Glomerular visceral epithelial cell (primary cell): ENCODE data around the gene MEF2B.
"Not testable (repeated sequence)": the region's sequence is repeated elsewhere in the genome, so short reads cannot be mapped to it uniquely, and the experiment has no call there.

Experiments
- DNase-seq: peaks from one replicate; pipeline ENCODE4 v3.0.0-alpha.2; 2016; ENCODE audit errors: extremely low spot score

MEF2B gene

GRCh38 chr19:19155495-19156219, 14.4 kb downstream of the MEF2B start:
- no peak for DNase-seq

- no peak for DNase-seq
These were observed 15.1 kb downstream of the MEF2B start for GRCh38 chr19:19154768-19155494.

GRCh38 chr19:19152668-19153384, 17.2 kb downstream of the MEF2B start:
- DNase-seq: no peak

DNA sequence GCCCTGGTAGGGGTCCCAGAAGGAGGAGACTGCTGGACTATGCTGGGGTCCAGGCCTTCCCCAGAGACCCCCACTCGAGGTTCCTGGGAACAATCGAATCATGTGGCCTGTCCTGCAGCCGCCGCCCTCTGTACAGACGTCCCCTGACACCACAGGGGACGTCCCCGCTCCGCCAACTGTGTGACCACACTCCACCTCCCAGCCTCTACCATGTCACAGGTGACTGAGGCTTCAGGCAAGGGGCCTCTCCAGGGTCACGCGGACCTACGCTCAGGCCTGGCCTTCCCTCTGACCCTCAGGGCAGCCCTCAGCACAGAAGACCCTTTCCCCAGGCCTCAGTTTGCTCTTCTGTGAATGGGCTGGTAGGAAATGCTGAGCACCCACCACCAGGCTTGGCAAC, 18.6 kb downstream of the MEF2B start:
- DNase-seq: no peak

GRCh38 chr19:19149435-19149834, 20.6 kb downstream of the MEF2B start:
- DNase-seq: no peak

- DNase-seq: not testable (repeated sequence)
These were observed 21.6 kb downstream of the MEF2B start for GRCh38 chr19:19148504-19148903.

DNA sequence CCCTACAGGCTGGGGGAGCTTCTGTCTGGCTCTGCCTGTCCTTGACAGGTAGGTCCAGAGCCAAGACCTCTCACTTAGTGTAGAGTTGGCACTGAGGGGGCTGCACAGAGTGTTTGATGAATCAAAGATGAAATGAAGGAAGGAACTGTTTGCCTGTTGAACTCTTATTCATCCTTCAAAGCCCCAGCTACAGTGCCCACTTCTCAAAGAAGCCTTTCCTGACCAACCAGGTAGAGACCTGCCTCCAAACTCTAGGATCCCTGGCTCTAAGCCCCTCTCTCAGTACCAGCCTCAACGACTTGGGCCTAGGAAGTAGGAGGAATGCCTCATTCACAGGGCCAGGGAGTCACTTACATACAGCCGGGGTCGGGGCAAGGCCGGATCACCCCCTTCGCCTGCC, 22.7 kb downstream of the MEF2B start:
- DNase-seq: no peak

- no peak for DNase-seq
These were observed 23.2 kb downstream of the MEF2B start for GRCh38 chr19:19146865-19147264.

GRCh38 chr19:19145684-19146608, 24.1 kb downstream of the MEF2B start:
- DNase-seq: peak; percentile 72

DNA sequence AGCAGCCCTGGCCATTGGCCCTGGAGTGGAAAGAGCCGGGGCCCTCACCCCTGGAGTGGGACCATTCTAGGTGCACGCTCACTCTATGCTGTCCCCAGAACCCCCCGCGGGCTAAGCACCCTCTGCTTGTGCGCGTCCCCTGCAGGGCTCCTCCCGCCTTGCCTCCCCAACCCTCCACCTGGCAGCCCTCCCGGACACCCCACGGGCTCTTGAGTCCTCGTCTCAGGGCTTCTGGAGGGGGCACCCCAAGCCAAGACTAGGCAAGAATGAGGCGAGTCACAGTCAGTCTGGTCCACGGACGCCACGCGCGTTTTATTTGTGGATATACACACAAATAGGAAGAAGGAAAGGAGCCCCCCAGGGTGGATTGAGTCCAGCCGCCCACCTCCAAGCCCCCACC, 24.8 kb downstream of the MEF2B start:
- no peak for DNase-seq

- DNase-seq: no peak
These were observed 27.7 kb downstream of the MEF2B start for GRCh38 chr19:19142347-19142746.

- DNase-seq: no peak
These were observed 29.6 kb downstream of the MEF2B start for GRCh38 chr19:19140476-19140875.

DNA sequence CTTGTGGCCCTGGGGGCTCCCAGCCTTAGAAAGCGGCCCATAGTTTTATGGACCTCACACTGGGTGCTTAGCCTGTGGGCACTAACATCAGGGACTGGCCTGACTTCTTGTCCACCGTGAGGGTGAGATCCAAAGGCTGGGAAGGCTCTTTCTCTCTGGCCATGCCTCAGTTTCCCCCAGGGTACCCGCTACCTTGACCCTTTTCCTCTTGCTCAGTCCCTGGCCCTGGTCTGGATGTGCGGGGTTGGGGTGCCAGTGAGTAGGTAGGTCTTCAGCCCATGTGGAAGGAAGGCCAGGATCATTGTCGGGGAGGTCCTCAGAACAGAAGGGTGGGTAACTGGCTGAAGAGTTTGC, 30.2 kb downstream of the MEF2B start:
- no peak for DNase-seq

DNA sequence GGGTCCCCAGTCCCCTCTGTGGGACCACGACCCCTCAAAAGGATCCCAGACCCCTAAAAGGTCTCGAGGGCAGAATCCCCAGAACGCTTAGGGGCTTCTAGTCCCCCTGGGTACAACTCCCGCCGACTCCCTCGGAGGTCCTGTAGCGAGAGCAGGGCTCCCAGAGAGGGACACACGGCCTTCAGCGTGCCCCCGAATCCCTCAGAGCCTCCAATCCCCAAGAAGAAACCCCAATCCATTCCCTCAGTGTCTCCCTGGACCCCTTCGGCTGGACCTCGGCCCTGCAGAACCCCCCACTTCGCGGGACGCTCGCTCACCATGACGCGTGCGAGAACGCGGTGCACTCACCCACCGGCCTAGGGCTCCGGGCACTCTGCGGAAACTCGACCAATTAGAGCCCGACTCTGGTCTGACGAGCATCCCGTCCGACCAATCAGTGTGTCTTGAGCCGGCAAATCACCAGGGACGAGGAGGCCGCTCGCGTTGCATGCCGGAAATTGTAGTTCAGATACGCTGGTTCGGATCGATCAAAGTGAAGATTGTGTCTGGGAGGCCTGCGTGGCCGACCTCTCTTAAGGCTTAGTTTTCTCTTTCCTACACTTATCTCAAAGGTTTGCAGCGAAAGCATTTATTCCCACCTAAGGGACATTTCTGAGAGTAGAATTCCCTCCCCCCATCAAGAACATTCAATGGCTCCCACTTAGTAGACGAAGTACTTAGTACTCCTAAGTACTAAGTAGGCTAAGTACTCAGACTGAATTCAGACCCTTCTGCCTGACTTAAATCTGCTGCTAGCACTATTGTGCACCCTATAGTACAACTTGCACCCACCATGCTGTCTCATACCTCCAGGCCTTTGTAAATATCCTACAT, 31.7 kb downstream of the MEF2B start, which contains the start of gene TMEM161A:
TSS of gene TMEM161A (minus strand) at position 370 of the 873 bp plus-strand sequence. CDS start at position 320, 50 bp downstream.
- peak; percentile 98 for DNase-seq

DNA sequence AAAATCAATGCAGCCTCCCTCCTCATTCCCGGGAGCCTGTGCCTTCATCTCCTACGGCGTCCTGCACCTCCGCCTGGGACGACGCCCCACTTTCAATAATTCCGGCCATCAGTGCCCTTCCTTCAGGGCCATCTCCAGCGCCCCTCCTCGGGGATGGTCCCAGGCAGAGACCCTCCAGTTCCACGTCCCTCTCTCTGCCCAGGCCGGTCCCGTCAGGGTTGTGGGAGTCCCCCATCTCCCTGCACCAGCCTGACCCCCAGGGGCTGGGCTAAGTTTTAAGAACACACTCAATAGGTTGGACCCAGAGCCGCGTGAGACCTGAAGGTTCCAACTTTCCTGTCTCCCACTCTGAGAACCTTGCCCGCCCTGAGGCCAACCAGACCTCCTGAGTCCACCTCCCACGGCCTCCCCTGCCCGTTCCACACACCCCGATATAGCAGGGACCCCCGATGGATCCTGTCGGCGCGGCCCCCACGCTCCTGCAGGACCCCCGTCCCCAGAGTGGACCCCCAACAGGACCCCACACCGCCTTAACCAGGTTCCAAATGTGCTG, 32.4 kb downstream of the MEF2B start:
- no peak for DNase-seq

- not testable (repeated sequence) for DNase-seq
These were observed 34.4 kb downstream of the MEF2B start for GRCh38 chr19:19135713-19136112.

DNA sequence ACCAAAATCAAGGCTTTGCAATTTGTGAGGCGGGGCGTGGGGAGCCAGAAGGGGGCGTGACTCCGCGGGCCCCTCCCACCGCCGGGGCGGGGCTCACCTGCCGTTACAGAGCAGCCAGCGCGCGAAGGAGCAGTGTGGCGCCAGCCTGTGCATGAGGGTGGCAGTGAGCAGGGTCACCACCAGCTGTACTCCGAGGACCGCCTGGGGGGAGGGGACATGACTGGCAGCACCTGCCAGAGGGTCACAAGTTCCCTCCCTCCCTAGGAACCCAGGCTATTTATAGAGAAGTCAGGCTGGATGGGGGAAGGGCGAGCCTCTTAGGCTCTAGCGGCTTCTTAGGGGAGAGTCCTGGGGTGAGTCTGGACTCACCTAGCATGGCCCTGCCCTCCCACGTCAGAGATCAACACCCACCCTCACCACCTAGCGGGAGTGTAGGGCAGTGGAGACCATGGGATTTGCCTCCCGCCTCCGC, 35.3 kb downstream of the MEF2B start:
- DNase-seq: no peak

GRCh38 chr19:19133985-19134384, 36.1 kb downstream of the MEF2B start:
- no peak for DNase-seq

GRCh38 chr19:19132912-19133311, 37.2 kb downstream of the MEF2B start:
- DNase-seq: no peak

- DNase-seq: no peak
These were observed 38.1 kb downstream of the MEF2B start for GRCh38 chr19:19131989-19132388.
